Mesendoderm (in vitro differentiated cells): ENCODE data around the gene KIF1A.

ENCODE experiments used
- DNase-seq: peaks from one replicate; pipeline ENCODE4 v3.0.0; 2013
- H2AK5ac ChIP-seq: 2 replicates; pipeline ENCODE4 v1.6.1; 2013; ENCODE audit warnings: low read length, inconsistent platforms
- H2BK120ac ChIP-seq: 2 replicates; pipeline ENCODE4 v1.6.1; 2013; ENCODE audit warnings: low read depth, mild to moderate bottlenecking, low read length, moderate library complexity, mixed read lengths
- H2BK15ac ChIP-seq: replicated peaks from 2 replicates; pipeline ENCODE4 v1.6.1; 2013; ENCODE audit warnings: low read depth, mild to moderate bottlenecking, moderate library complexity
- H2BK5ac ChIP-seq: 2 replicates; pipeline ENCODE4 v1.6.1; 2013; ENCODE audit warnings: low read length, inconsistent platforms
- H3K18ac ChIP-seq: 2 replicates; pipeline ENCODE4 v1.6.1; 2013; ENCODE audit warnings: mild to moderate bottlenecking, low read length, mixed read lengths
- H3K23ac ChIP-seq: one replicate; pipeline ENCODE4 v1.6.1; 2013; ENCODE audit warnings: low read length
- H3K27ac ChIP-seq: 2 replicates; pipeline ENCODE4 v1.5.1; 2013; ENCODE audit warnings: low read depth, mild to moderate bottlenecking, inconsistent platforms, low read length, moderate library complexity
- H3K27me3 ChIP-seq: 2 replicates; pipeline ENCODE4 v1.6.1; 2013; ENCODE audit warnings: low read length, control low read depth, mild to moderate bottlenecking, inconsistent platforms; ENCODE audit not compliant: insufficient read depth, poor library complexity
- H3K36me3 ChIP-seq: 2 replicates; pipeline ENCODE4 v1.6.1; 2013; ENCODE audit warnings: low read length, inconsistent platforms; ENCODE audit not compliant: control insufficient read depth, insufficient read depth
- H3K4ac ChIP-seq: one replicate; pipeline ENCODE4 v1.6.1; 2013; ENCODE audit warnings: low read depth, mild to moderate bottlenecking, low read length, moderate library complexity
- H3K4me1 ChIP-seq: 2 replicates; pipeline ENCODE4 v1.6.1; 2013; ENCODE audit warnings: low read depth, low read length, inconsistent platforms; ENCODE audit not compliant: control insufficient read depth
- H3K4me2 ChIP-seq: 2 replicates; pipeline ENCODE4 v1.6.1; 2013; ENCODE audit warnings: low read length
- H3K4me3 ChIP-seq: 2 replicates; pipeline ENCODE4 v1.5.1; 2013; ENCODE audit warnings: mild to moderate bottlenecking, low read length
- H3K56ac ChIP-seq: one replicate; pipeline ENCODE4 v1.6.1; 2013; ENCODE audit warnings: low read length
- H3K79me1 ChIP-seq: 2 replicates; pipeline ENCODE4 v1.6.1; 2013; ENCODE audit warnings: low read length, inconsistent platforms
- H3K79me2 ChIP-seq: 2 replicates; pipeline ENCODE4 v1.6.1; 2013; ENCODE audit warnings: mild to moderate bottlenecking, low read length; ENCODE audit not compliant: control insufficient read depth, insufficient read depth
- H3K9ac ChIP-seq: 2 replicates; pipeline ENCODE4 v1.6.1; 2013; ENCODE audit warnings: low read length, inconsistent platforms
- H4K5ac ChIP-seq: one replicate; pipeline ENCODE4 v1.6.1; 2013; ENCODE audit warnings: low read length
- H4K8ac ChIP-seq: one replicate; pipeline ENCODE4 v1.6.1; 2013; ENCODE audit warnings: low read depth, mild to moderate bottlenecking, control low read depth, low read length, moderate library complexity
- WGBS: extraction: QIAGEN DNeasy Blood & Tissue Kit; methylation state at CpG from one replicate; pipeline ENCODE4 v1.1.7; 2013; ENCODE audit warnings: low lambda C conversion rate, missing lambda C conversion rate; ENCODE audit not compliant: insufficient coverage; ENCODE audit errors: extremely low coverage; 5-methylcytosine and 5-hydroxymethylcytosine counted together

Gene KIF1A

GRCh38 chr2:240825476-240825875 is 5.5 kb upstream of the KIF1A start:
- no peak overlapping the region for H3K23ac ChIP-seq
- H3K4ac ChIP-seq: no peak overlapping the region
- no peak overlapping the region for H3K27ac ChIP-seq
- H3K79me1 ChIP-seq: no peaks in the 10 kb centered on the region
- H2BK120ac ChIP-seq: no peak overlapping the region
- no CpG with 5 or more reads among the region's 4 CpGs for WGBS
- no peak overlapping the region for H4K8ac ChIP-seq
- no peak overlapping the region for H2AK5ac ChIP-seq
- H4K5ac ChIP-seq: no peak overlapping the region
- H3K9ac ChIP-seq: no peak overlapping the region
- DNase-seq: no peak
- no peaks in the 10 kb centered on the region for H3K79me2 ChIP-seq
- H3K4me1 ChIP-seq: no peaks in the 10 kb centered on the region
- H3K56ac ChIP-seq: no peak overlapping the region
- no peaks in the 10 kb centered on the region for H3K36me3 ChIP-seq
- H3K4me2 ChIP-seq: no peak overlapping the region
- no peaks in the 10 kb centered on the region for H3K27me3 ChIP-seq
- no peak overlapping the region for H3K4me3 ChIP-seq
- no peak overlapping the region for H2BK15ac ChIP-seq
- no peak overlapping the region for H2BK5ac ChIP-seq
- no peak overlapping the region for H3K18ac ChIP-seq

GRCh38 chr2:240823449-240824336 is 3.7 kb upstream of the KIF1A start:
- no peak for DNase-seq
- Histone ChIP-seq H2BK5ac (no peak overlapping the region), H3K18ac (no peak overlapping the region), H3K9ac (no peak overlapping the region), H3K36me3 (no peaks in the 10 kb centered on the region), H3K56ac (no peak overlapping the region), H2BK120ac (no peak overlapping the region), H4K5ac (no peak overlapping the region), H3K79me1 (no peaks in the 10 kb centered on the region), H3K4ac (no peak overlapping the region), H3K4me3 (no peak overlapping the region), H2BK15ac (no peak overlapping the region), H3K4me2 (no peak overlapping the region), H3K23ac (no peak overlapping the region), H3K79me2 (peaks cover 3% of the 10 kb centered on the region), H2AK5ac (no peak overlapping the region), H3K4me1 (no peaks in the 10 kb centered on the region), H3K27me3 (no peaks in the 10 kb centered on the region), H4K8ac (no peak overlapping the region), H3K27ac (no peak overlapping the region)
- no CpG with 5 or more reads among the region's 15 CpGs for WGBS

- H4K5ac ChIP-seq: no peak overlapping the region
- no peak overlapping the region for H2BK120ac ChIP-seq
- H3K27me3 ChIP-seq: no peaks in the 10 kb centered on the region
- no peak overlapping the region for H3K4me3 ChIP-seq
- H3K9ac ChIP-seq: no peak overlapping the region
- no peak overlapping the region for H2BK15ac ChIP-seq
- H3K4me2 ChIP-seq: no peak overlapping the region
- H2AK5ac ChIP-seq: no peak overlapping the region
- no peak overlapping the region for H3K23ac ChIP-seq
- DNase-seq: no peak
- H3K79me1 ChIP-seq: peaks cover 6% of the 10 kb centered on the region
- no CpG with 5 or more reads among the region's 4 CpGs for WGBS
- H3K56ac ChIP-seq: no peak overlapping the region
- H3K4me1 ChIP-seq: no peaks in the 10 kb centered on the region
- no peak overlapping the region for H3K4ac ChIP-seq
- no peak overlapping the region for H3K27ac ChIP-seq
- no peaks in the 10 kb centered on the region for H3K36me3 ChIP-seq
- H2BK5ac ChIP-seq: no peak overlapping the region
- H3K79me2 ChIP-seq: peaks cover 17% of the 10 kb centered on the region
- no peak overlapping the region for H4K8ac ChIP-seq
- no peak overlapping the region for H3K18ac ChIP-seq
Measured at GRCh38 chr2:240822280-240822847, 2.3 kb upstream of the KIF1A start.

GRCh38 chr2:240821429-240821778 is 1.4 kb upstream of the KIF1A start:
- H3K4ac ChIP-seq: no peak overlapping the region
- H3K9ac ChIP-seq: no peak overlapping the region
- no peak overlapping the region for H3K4me3 ChIP-seq
- no peaks in the 10 kb centered on the region for H3K4me1 ChIP-seq
- H3K23ac ChIP-seq: no peak overlapping the region
- DNase-seq: no peak
- H3K56ac ChIP-seq: peak overlapping the region; percentile 70
- no peak overlapping the region for H3K18ac ChIP-seq
- WGBS: no CpG with 5 or more reads among the region's 7 CpGs
- H2AK5ac ChIP-seq: no peak overlapping the region
- no peaks in the 10 kb centered on the region for H3K36me3 ChIP-seq
- no peak overlapping the region for H2BK5ac ChIP-seq
- H2BK120ac ChIP-seq: no peak overlapping the region
- H4K5ac ChIP-seq: no peak overlapping the region
- peak overlapping the region; percentile 84 for H3K4me2 ChIP-seq
- H3K79me2 ChIP-seq: peaks cover 26% of the 10 kb centered on the region
- H3K79me1 ChIP-seq: peaks cover 7% of the 10 kb centered on the region
- H3K27me3 ChIP-seq: no peaks in the 10 kb centered on the region
- H2BK15ac ChIP-seq: no peak overlapping the region
- H3K27ac ChIP-seq: no peak overlapping the region
- H4K8ac ChIP-seq: no peak overlapping the region

- no CpG with 5 or more reads among the region's 64 CpGs for WGBS
- H3K27me3 ChIP-seq: no peaks in the 10 kb centered on the region
- peak; percentile 78 for DNase-seq
Measured at GRCh38 chr2:240820607-240821428, 799 bp upstream of the KIF1A start.

More at GRCh38 chr2:240820607-240821428, 799 bp upstream of the KIF1A start:
- no peak overlapping the region for H3K4me3 ChIP-seq
- H3K27ac ChIP-seq: peak overlapping the region; percentile 11
- peak overlapping the region; percentile 84 for H3K4me2 ChIP-seq
- peaks cover 2% of the 10 kb centered on the region for H3K36me3 ChIP-seq
- peak overlapping the region; percentile 38 for H3K4ac ChIP-seq
- peak overlapping the region; percentile 46 for H3K9ac ChIP-seq
- H4K5ac ChIP-seq: no peak overlapping the region
- no peak overlapping the region for H4K8ac ChIP-seq
- H3K23ac ChIP-seq: no peak overlapping the region
- H3K79me1 ChIP-seq: peaks cover 11% of the 10 kb centered on the region
- H2BK15ac ChIP-seq: no peak overlapping the region
- H3K79me2 ChIP-seq: peaks cover 32% of the 10 kb centered on the region
- H3K4me1 ChIP-seq: no peaks in the 10 kb centered on the region
- H2AK5ac ChIP-seq: no peak overlapping the region
- H3K18ac ChIP-seq: peak overlapping the region; percentile 33
- H2BK5ac ChIP-seq: no peak overlapping the region
- peak overlapping the region; percentile 70 for H3K56ac ChIP-seq
- no peak overlapping the region for H2BK120ac ChIP-seq
